ENCODE data around the gene CFAP46. TPM values are rescaled to one million over a fixed set of nuclear protein-coding genes. Genes with fewer than 3 reads are reported as not detected.

Gene CFAP46
- total RNA-seq, 2 experiments from 2014 or later: not detected

DNA sequence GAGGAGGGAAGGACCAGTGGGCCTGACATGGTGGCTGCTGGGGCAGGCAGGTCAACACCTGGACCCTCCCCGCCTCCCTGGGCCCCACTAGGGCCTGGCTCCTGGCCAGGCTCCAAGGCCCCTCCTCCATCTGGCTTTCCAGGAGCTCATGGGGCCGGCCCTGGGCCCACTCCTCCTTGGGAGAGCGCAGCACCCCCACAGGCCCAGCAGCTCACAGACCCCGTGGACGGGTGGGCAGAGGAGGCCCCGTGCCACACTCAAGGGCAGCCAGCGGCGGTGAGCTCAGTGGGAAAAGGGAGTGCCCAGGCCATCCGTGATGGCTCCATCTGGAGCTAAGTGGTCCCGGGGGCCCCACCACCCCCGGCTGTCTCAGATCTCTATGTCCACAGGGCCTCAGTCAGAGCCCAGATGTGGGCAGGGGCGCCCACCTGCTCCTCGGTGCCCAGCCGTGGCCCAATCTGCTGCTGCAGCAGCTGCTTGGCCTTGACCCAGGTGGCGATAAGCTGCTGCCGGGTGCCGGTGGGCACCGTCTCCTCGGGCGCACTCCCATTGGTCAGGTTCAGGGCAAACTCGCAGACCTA, 32.8 kb downstream of the CFAP46 start:
- no peaks in the 10 kb centered on the region for H4K20me1 ChIP-seq (ENCODE audit: insufficient read depth, low read length)
- H3K4me2 ChIP-seq (ENCODE audit: low read length): no peak overlapping the region
- no peaks in the 10 kb centered on the region for H3K9me3 ChIP-seq (ENCODE audit: low read length)
- ChIA-PET CTCF (ENCODE audit: unreplicated experiment) (no interaction called here), POLR2A (no interaction called here)
- no peaks in the 10 kb centered on the region for H3K79me2 ChIP-seq (ENCODE audit: insufficient read depth, low read depth, low read length)
- no peaks in the 10 kb centered on the region for H3K4me1 ChIP-seq (ENCODE audit: insufficient read depth, low read length, poor library complexity, severe bottlenecking)
- H2AFZ ChIP-seq (ENCODE audit: low read length): no peak overlapping the region
- DNase-seq (ENCODE audit: low spot score): no peak
- no TSS peak for BruUV-seq (replicated peaks)
- TF ChIP-seq EZH2phosphoT487 (IDR thresholded peaks at IDR 0.05; ENCODE audit: borderline replicate concordance, low read depth, low read length): no peak
- H3K9me2 ChIP-seq (ENCODE audit: insufficient read depth, low read length): no peaks in the 10 kb centered on the region
- no peaks in the 10 kb centered on the region for H3K36me3 ChIP-seq (ENCODE audit: insufficient read depth, low read length)
- intact Hi-C loops (cut with micrococcal nuclease; ENCODE audit: unreplicated experiment): no loop called here
- no peak overlapping the region for H3K27ac ChIP-seq (ENCODE audit: low read depth, low read length, poor library complexity, severe bottlenecking)
- H3K4me3 ChIP-seq (ENCODE audit: low read depth, low read length, poor library complexity, severe bottlenecking): no peak overlapping the region

DNA sequence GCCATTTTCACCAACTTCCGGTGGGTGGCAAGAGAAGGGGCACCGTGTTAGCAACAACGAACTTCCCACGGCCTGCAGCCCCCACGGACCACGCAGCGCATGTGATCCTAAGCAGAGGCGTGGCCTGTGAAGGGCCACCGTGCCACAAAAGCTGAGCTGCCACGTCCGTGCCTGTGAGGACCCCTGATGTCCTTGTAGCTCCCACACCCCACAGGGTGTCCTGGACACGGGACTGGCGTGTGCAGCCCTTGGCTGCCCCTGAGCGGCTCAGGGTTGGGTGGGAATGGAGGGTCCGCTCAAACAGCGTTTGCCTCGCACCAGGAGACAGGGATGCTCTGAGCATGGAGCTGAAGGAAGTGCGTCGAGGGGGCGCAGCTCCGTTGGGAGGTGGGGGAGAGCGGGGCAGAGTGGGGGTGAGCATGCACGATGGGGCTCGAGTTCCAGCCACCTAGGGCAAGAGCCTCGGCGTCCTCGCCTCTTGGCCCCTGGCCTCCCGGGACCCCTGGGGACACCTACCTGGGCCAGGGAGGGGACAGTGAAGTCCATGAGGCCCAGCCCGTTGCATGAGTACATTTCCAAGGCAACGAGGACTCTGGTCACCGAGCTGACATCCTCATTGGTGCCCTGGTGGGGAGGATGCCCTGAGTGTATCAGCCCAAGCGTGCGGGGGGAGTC, 33.6 kb downstream of the CFAP46 start:
- Histone ChIP-seq H3K27ac (ENCODE audit: low read depth, low read length, poor library complexity, severe bottlenecking) (no peak overlapping the region), H3K36me3 (ENCODE audit: insufficient read depth, low read length) (no peaks in the 10 kb centered on the region), H4K20me1 (ENCODE audit: insufficient read depth, low read length) (no peaks in the 10 kb centered on the region), H3K9me2 (ENCODE audit: insufficient read depth, low read length) (no peaks in the 10 kb centered on the region), H3K4me1 (ENCODE audit: insufficient read depth, low read length, poor library complexity, severe bottlenecking) (no peaks in the 10 kb centered on the region), H3K79me2 (ENCODE audit: insufficient read depth, low read depth, low read length) (no peaks in the 10 kb centered on the region), H3K4me2 (ENCODE audit: low read length) (no peak overlapping the region), H3K4me3 (ENCODE audit: low read depth, low read length, poor library complexity, severe bottlenecking) (no peak overlapping the region), H3K9me3 (ENCODE audit: low read length) (no peaks in the 10 kb centered on the region), H2AFZ (ENCODE audit: low read length) (no peak overlapping the region)
- TF ChIP-seq, protein P1, sequence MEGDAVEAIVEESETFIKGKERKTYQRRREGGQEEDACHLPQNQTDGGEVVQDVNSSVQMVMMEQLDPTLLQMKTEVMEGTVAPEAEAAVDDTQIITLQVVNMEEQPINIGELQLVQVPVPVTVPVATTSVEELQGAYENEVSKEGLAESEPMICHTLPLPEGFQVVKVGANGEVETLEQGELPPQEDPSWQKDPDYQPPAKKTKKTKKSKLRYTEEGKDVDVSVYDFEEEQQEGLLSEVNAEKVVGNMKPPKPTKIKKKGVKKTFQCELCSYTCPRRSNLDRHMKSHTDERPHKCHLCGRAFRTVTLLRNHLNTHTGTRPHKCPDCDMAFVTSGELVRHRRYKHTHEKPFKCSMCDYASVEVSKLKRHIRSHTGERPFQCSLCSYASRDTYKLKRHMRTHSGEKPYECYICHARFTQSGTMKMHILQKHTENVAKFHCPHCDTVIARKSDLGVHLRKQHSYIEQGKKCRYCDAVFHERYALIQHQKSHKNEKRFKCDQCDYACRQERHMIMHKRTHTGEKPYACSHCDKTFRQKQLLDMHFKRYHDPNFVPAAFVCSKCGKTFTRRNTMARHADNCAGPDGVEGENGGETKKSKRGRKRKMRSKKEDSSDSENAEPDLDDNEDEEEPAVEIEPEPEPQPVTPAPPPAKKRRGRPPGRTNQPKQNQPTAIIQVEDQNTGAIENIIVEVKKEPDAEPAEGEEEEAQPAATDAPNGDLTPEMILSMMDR (conservative IDR thresholded peaks at IDR 0.05; ENCODE audit: low read length): no peak
- no peak for TF ChIP-seq EZH2phosphoT487 (IDR thresholded peaks at IDR 0.05; ENCODE audit: borderline replicate concordance, low read depth, low read length)
- intact Hi-C loops (cut with micrococcal nuclease; ENCODE audit: unreplicated experiment): no loop called here
- BruUV-seq (replicated peaks): no TSS peak
- DNase-seq (ENCODE audit: low spot score): no peak
- POLR2A ChIA-PET: no interaction called here
- CTCF ChIA-PET (ENCODE audit: unreplicated experiment): no interaction called here

DNA sequence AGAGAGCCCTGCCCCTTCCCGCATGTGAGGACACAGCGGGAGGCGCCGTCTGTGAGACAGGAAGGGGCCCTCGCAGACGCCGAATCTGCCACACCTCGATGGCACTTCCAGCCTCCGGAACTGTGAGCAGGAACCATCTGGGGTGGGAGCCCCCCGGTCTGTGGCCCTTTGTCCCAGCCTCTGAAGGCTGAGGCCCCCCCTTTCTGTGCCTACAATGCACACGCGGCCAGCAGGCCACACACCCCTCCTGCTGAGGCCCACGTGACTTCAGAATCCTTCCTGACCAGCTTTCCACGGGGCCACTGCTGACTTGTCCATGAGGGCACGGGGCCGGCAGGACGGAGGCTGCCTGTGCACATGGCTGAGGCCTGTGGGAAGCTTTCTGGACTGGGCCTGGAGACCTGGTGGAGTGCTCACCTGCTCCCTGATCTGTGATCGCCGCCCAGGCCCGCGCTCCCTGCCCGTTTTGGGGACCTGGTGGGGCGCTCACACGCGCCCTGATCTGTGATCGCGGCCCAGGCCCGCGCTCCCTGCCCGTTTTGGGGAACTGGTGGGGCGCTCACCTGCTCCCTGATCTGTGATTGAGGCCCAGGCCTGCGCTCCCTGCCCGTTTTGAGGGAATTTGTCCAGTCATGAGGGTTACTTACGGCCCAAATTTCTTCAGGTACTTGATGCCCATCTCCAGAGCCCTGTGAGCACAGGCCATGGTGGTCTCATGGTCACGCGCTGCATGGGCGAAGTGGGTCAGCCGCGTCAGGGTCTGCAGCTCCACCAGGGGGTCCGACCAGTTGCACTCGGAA, 34.3 kb downstream of the CFAP46 start:
- Histone ChIP-seq H3K9me2 (ENCODE audit: insufficient read depth, low read length) (no peaks in the 10 kb centered on the region), H3K27ac (ENCODE audit: low read depth, low read length, poor library complexity, severe bottlenecking) (no peak overlapping the region), H3K79me2 (ENCODE audit: insufficient read depth, low read depth, low read length) (no peaks in the 10 kb centered on the region), H3K4me2 (ENCODE audit: low read length) (no peak overlapping the region), H3K4me3 (ENCODE audit: low read depth, low read length, poor library complexity, severe bottlenecking) (no peak overlapping the region), H2AFZ (ENCODE audit: low read length) (no peak overlapping the region), H3K4me1 (ENCODE audit: insufficient read depth, low read length, poor library complexity, severe bottlenecking) (no peaks in the 10 kb centered on the region), H3K9me3 (ENCODE audit: low read length) (no peaks in the 10 kb centered on the region), H4K20me1 (ENCODE audit: insufficient read depth, low read length) (no peaks in the 10 kb centered on the region), H3K36me3 (ENCODE audit: insufficient read depth, low read length) (no peaks in the 10 kb centered on the region)
- TF ChIP-seq, protein P1 (conservative IDR thresholded peaks at IDR 0.05; ENCODE audit: low read length): no peak
- no peak for TF ChIP-seq EZH2phosphoT487 (IDR thresholded peaks at IDR 0.05; ENCODE audit: borderline replicate concordance, low read depth, low read length)
- ChIA-PET POLR2A (no interaction called here), CTCF (ENCODE audit: unreplicated experiment) (no interaction called here)
- BruUV-seq (replicated peaks): no TSS peak
- DNase-seq (ENCODE audit: low spot score): no peak
- intact Hi-C loops (cut with micrococcal nuclease; ENCODE audit: unreplicated experiment): no loop called here
